GM23248 (cell line): ENCODE data around the gene CHRM1. TPM values are rescaled to one million over a fixed set of nuclear protein-coding genes. Genes with fewer than 3 reads are reported as not detected.

Source experiments
- DNase-seq: peaks from one replicate; pipeline ENCODE4 v3.0.0-alpha.2; 2015
- H2AFZ ChIP-seq: fragments of 200-600 bp; sonication (generic); 2 replicates; pipeline ENCODE4 v1.6.1; 2016; ENCODE audit warnings: antibody characterized with exemption
- H3F3A ChIP-seq: fragments of 200-600 bp; sonication (generic); 2 replicates; pipeline ENCODE4 v1.6.1; 2016; ENCODE audit warnings: mild to moderate bottlenecking, antibody characterized with exemption, mixed run types; ENCODE audit not compliant: insufficient read depth
- H3K27ac ChIP-seq: fragments of 200-600 bp; sonication (generic); 2 replicates; pipeline ENCODE4 v1.5.1; 2016; ENCODE audit warnings: mild to moderate bottlenecking
- H3K27me3 ChIP-seq: fragments of 200-600 bp; sonication (generic); replicated peaks from 2 replicates; pipeline ENCODE4 v1.6.1; 2016; ENCODE audit warnings: mild to moderate bottlenecking; ENCODE audit not compliant: insufficient read depth
- H3K36me3 ChIP-seq: fragments of 200-600 bp; sonication (generic); 2 replicates; pipeline ENCODE4 v1.6.1; 2016; ENCODE audit warnings: low read depth, mild to moderate bottlenecking
- H3K4me1 ChIP-seq: fragments of 200-600 bp; sonication (generic); 2 replicates; pipeline ENCODE4 v1.6.1; 2016; ENCODE audit warnings: mild to moderate bottlenecking; ENCODE audit not compliant: insufficient read depth
- H3K4me2 ChIP-seq: fragments of 200-600 bp; sonication (generic); one replicate; pipeline ENCODE4 v1.6.1; 2016; ENCODE audit warnings: mild to moderate bottlenecking; ENCODE audit not compliant: unreplicated experiment
- H3K4me3 ChIP-seq: fragments of 200-600 bp; sonication (generic); 2 replicates; pipeline ENCODE4 v1.5.1; 2016; ENCODE audit warnings: mild to moderate bottlenecking
- H3K79me2 ChIP-seq: fragments of 200-600 bp; sonication (generic); 2 replicates; pipeline ENCODE4 v1.6.1; 2016; ENCODE audit warnings: mild to moderate bottlenecking; ENCODE audit not compliant: insufficient read depth
- H3K9ac ChIP-seq: fragments of 200-600 bp; sonication (generic); 2 replicates; pipeline ENCODE4 v1.6.1; 2016; ENCODE audit warnings: mild to moderate bottlenecking
- H3K9me2 ChIP-seq: fragments of 200-600 bp; sonication (generic); 2 replicates; pipeline ENCODE4 v1.6.1; 2016; ENCODE audit warnings: mixed run types, mild to moderate bottlenecking, moderate library complexity; ENCODE audit not compliant: insufficient read depth
- H3K9me3 ChIP-seq: fragments of 200-600 bp; sonication (generic); one replicate; pipeline ENCODE4 v1.6.1; 2017; ENCODE audit warnings: low read depth
- H4K20me1 ChIP-seq: fragments of 200-600 bp; sonication (generic); 2 replicates; pipeline ENCODE4 v1.6.0; 2016; ENCODE audit not compliant: insufficient read depth
- EZH2 ChIP-seq: fragments of 200-600 bp; sonication (generic); IDR thresholded peaks from 2 replicates; pipeline ENCODE4 v1.6.1; 2018; ENCODE audit warnings: antibody characterized with exemption, mild to moderate bottlenecking; ENCODE audit not compliant: insufficient read depth, poor library complexity, severe bottlenecking
- EZH2phosphoT487 ChIP-seq: fragments of 200-600 bp; sonication (generic); IDR thresholded peaks from 2 replicates; pipeline ENCODE4 v1.6.1; 2018; ENCODE audit warnings: antibody characterized with exemption, moderate library complexity, mild to moderate bottlenecking, low read depth; ENCODE audit not compliant: insufficient read depth
- WGBS, 2 experiments: methylation state at CpG; one replicate each; pipeline ENCODE4 v1.1.6; 2015 to 2017; ENCODE audit warnings: low lambda C conversion rate in 2 of 2, low coverage in 1 of 2; ENCODE audit errors: missing lambda C conversion rate in 2 of 2; 5-methylcytosine and 5-hydroxymethylcytosine counted together
- in situ Hi-C: fragments of 300-500 bp; cut with MboI; formaldehyde crosslinking; loops from 2 replicates; pipeline ENCODE4 v1.15.0; 2020
- polyA plus RNA-seq: library from polyadenylated mRNA; unstranded; fragments of >200 nt; fragmentation: Nextera tagmentation; extraction: Ambion mirVana; gene quantifications from 2 replicates; pipeline ENCODE4 v1.2.1, GENCODE V29; 2016
- total RNA-seq: library from RNA; depleted of rRNA; stranded (reverse); fragments of >200 nt; shearing (Covaris generic); gene quantifications from 2 replicates; pipeline ENCODE4 v1.2.3, GENCODE V29; 2014

CHRM1 gene
- total and polyA plus RNA-seq, 2 experiments from 2014 or later: not detected

DNA sequence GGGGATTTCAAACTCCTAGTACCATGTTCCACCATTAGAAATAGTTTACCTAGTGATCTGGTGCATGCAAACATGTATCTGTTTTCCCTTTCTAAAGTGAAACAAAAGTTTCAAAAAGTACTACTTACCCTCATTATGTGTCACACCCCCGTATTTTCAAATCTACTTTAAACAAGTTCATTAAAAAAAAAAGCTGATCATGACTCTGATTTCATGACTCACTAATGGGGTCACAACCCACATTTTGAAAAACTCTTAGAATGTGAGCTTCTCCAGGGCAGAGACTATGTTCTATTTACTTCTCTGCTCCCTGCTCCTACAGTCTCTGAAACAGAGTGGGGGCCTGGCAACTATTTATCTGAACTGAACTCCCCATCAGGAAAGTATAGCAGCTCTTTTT is 18.2 kb downstream of the CHRM1 start:
- no peak for TF ChIP-seq EZH2
- TF ChIP-seq EZH2phosphoT487: no peak
- DNase-seq: peak; percentile 42
- Histone ChIP-seq H2AFZ (no peak overlapping the region), H3K9ac (no peak overlapping the region), H3F3A (peaks cover 5% of the 10 kb centered on the region; the same call in 1 of the 2 replicates), H3K79me2 (no peaks in the 10 kb centered on the region), H3K9me3 (no peaks in the 10 kb centered on the region), H3K9me2 (no peaks in the 10 kb centered on the region), H3K27me3 (no peaks in the 10 kb centered on the region), H4K20me1 (no peaks in the 10 kb centered on the region), H3K4me2 (no peak overlapping the region), H3K36me3 (no peaks in the 10 kb centered on the region), H3K4me3 (no peak overlapping the region), H3K4me1 (peaks cover 7% of the 10 kb centered on the region), H3K27ac (no peak overlapping the region)
- WGBS, 2 experiments: 0 to 3% methylated on average over 1 of the region's 1 CpG
- in situ Hi-C loops: loop anchor here (10.0 kb wide), 1 partner anchor 302 kb away; no protein-coding TSS in a partner anchor

DNA sequence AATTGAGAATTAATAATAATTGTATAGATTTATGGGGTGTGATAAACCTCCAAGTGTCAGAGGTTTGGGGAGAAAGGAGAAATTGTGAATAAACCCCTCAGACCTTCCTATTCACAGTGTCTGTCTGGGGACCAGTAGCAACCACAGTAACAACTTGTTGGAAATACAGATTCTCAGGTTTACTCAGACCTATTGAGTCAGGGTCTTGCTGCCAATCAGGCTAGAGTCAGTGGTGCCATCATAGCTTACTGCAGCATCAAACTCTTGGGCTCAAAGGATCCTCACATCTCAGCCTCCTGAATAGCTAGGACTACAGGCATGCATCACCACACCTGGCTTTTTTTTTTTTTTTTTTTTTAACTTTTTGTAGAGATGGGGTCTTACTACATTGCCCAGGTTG is 23.1 kb downstream of the CHRM1 start:
- Histone ChIP-seq H3K36me3 (no peaks in the 10 kb centered on the region), H3K4me2 (no peak overlapping the region), H3F3A (peaks cover 3% of the 10 kb centered on the region; the same call in 1 of the 2 replicates), H3K79me2 (no peaks in the 10 kb centered on the region), H3K9me2 (no peaks in the 10 kb centered on the region), H4K20me1 (no peaks in the 10 kb centered on the region), H3K27me3 (no peaks in the 10 kb centered on the region), H3K27ac (no peak overlapping the region), H3K4me1 (peaks cover 3% of the 10 kb centered on the region), H3K9me3 (no peaks in the 10 kb centered on the region), H3K9ac (no peak overlapping the region), H3K4me3 (no peak overlapping the region), H2AFZ (no peak overlapping the region)
- in situ Hi-C loops: no loop called here
- no peak for TF ChIP-seq EZH2phosphoT487
- TF ChIP-seq EZH2: no peak
- DNase-seq: no peak

DNA sequence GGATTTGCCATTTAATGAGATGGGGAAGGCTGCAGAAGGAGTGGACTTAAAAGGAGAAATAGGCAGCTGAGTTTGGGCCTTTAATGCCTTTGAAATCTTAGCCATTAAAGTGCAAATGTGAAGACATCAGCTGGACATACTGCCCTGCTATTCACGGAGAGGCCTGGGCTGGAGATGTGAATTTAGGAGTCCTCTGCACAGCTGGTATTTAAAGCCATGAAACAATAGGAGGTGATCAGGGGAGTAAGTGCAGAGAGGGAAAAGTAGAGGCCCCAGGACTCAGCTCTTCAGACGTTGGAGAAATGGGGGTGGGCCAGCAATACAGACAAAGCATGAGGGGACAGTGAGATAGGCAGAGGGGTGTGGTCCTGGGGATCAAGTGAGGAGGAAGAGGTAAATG is 23.9 kb downstream of the CHRM1 start:
- H3K4me1 ChIP-seq: no peaks in the 10 kb centered on the region
- no peak for DNase-seq
- no peak overlapping the region for H3K27ac ChIP-seq
- no peak overlapping the region for H3K9ac ChIP-seq
- no peaks in the 10 kb centered on the region for H4K20me1 ChIP-seq
- 32 to 35% methylated on average over 2 of the region's 2 CpGs for WGBS, 2 experiments
- H3K9me2 ChIP-seq: no peaks in the 10 kb centered on the region
- H3K79me2 ChIP-seq: no peaks in the 10 kb centered on the region
- in situ Hi-C loops: no loop called here
- no peak overlapping the region for H3K4me2 ChIP-seq
- no peaks in the 10 kb centered on the region for H3K27me3 ChIP-seq
- H3F3A ChIP-seq: peaks cover 4% of the 10 kb centered on the region; the same call in 1 of the 2 replicates
- no peak overlapping the region for H3K4me3 ChIP-seq
- H2AFZ ChIP-seq: no peak overlapping the region
- no peaks in the 10 kb centered on the region for H3K9me3 ChIP-seq
- no peaks in the 10 kb centered on the region for H3K36me3 ChIP-seq
- TF ChIP-seq EZH2phosphoT487 (no peak), EZH2 (no peak)

DNA sequence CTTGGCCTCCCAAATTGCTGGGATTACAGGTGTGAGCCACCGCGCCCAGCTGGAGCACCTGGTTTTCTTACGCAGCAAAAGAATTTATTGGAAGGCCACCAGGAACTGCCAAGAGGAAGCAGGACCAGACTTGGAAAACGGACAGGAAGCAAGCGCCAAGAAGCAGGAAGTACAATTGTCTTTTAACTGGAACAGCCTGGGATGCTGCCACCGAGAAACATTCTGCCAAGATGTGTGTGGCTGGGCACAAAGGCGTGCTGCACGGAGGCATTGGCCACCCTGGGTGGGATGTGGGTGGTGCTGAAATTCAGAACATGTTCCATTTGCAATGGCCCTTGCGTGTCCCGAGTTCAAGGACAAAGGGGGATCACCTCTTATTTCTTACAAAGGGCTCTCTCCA is 25.1 kb downstream of the CHRM1 start:
- Histone ChIP-seq H3K27me3 (no peaks in the 10 kb centered on the region), H3K9ac (no peak overlapping the region), H3K4me2 (no peak overlapping the region), H3K9me3 (no peaks in the 10 kb centered on the region), H3K4me3 (no peak overlapping the region), H3K36me3 (no peaks in the 10 kb centered on the region), H3F3A (peaks cover 8% of the 10 kb centered on the region; the same call in 1 of the 2 replicates), H3K27ac (no peak overlapping the region), H3K4me1 (no peaks in the 10 kb centered on the region), H3K9me2 (no peaks in the 10 kb centered on the region), H2AFZ (no peak overlapping the region), H4K20me1 (no peaks in the 10 kb centered on the region), H3K79me2 (no peaks in the 10 kb centered on the region)
- in situ Hi-C loops: no loop called here
- 48 to 55% methylated on average over 10 of the region's 10 CpGs for WGBS, 2 experiments
- DNase-seq: no peak
- TF ChIP-seq EZH2phosphoT487: no peak
- no peak for TF ChIP-seq EZH2

DNA sequence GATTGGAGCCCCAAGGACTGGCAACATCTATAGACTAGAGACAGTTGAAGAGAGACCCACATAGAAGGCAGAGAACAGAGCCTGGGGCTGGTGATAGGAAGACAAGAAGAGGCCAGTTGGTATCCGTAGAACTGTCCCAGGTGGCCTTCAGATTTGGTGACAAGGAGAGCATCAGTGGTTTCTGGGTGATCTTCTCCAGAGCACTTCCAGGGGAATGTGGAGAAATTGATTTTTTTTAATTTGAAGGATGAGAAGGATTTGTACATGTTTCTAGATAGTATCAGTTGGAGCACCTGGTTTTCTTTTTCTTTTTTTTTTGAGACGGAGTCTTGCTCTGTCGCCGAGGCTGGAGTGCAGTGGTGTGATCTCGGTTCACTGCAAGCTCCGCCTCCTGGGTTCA is 25.7 kb downstream of the CHRM1 start:
- H3K36me3 ChIP-seq: no peaks in the 10 kb centered on the region
- H3K79me2 ChIP-seq: no peaks in the 10 kb centered on the region
- no peak overlapping the region for H3K4me3 ChIP-seq
- H3F3A ChIP-seq: peaks cover 8% of the 10 kb centered on the region; the same call in 1 of the 2 replicates
- no peak overlapping the region for H3K4me2 ChIP-seq
- no peak overlapping the region for H2AFZ ChIP-seq
- WGBS, 2 experiments: 43 to 49% methylated on average over 6 of the region's 6 CpGs
- no peaks in the 10 kb centered on the region for H4K20me1 ChIP-seq
- no peaks in the 10 kb centered on the region for H3K9me2 ChIP-seq
- H3K27ac ChIP-seq: no peak overlapping the region
- H3K4me1 ChIP-seq: no peaks in the 10 kb centered on the region
- no peak for DNase-seq
- TF ChIP-seq EZH2phosphoT487 (no peak), EZH2 (no peak)
- no peaks in the 10 kb centered on the region for H3K27me3 ChIP-seq
- no peaks in the 10 kb centered on the region for H3K9me3 ChIP-seq
- in situ Hi-C loops: no loop called here
- no peak overlapping the region for H3K9ac ChIP-seq
